IgD-negative memory B cell (primary cell): ENCODE data around the gene SLX4IP. TPM values are rescaled to one million over a fixed set of nuclear protein-coding genes. Genes with fewer than 3 reads are reported as not detected.
"Not testable (repeated sequence)": the region's sequence is repeated elsewhere in the genome, so short reads cannot be mapped to it uniquely, and the experiment has no call there.

Experiments used
- H3K27ac Mint-ChIP-seq, 3 donors: one replicate each; pipeline ENCODE4 v1.8.0; 2020 to 2022; ENCODE audit warnings: mild to moderate bottlenecking in 3 of 3, mixed read lengths in 3 of 3, moderate library complexity in 1 of 3
- H3K27me3 Mint-ChIP-seq: one replicate; pipeline ENCODE4 v1.8.0; 2021; ENCODE audit warnings: mixed read lengths
- H3K36me3 Mint-ChIP-seq: one replicate; pipeline ENCODE4 v1.8.0; 2020; ENCODE audit warnings: mild to moderate bottlenecking, mixed read lengths
- H3K4me1 Mint-ChIP-seq, 3 donors: one replicate each; pipeline ENCODE4 v1.8.0; 2020 to 2022; ENCODE audit warnings: mixed read lengths in 3 of 3, mild to moderate bottlenecking in 1 of 3
- H3K4me3 Mint-ChIP-seq, 4 donors: one replicate each; pipeline ENCODE4 v1.8.0; 2020 to 2022; ENCODE audit warnings: mild to moderate bottlenecking in 4 of 4, mixed read lengths in 4 of 4, moderate library complexity in 3 of 4
- H3K9me3 Mint-ChIP-seq, 3 donors: one replicate each; pipeline ENCODE4 v1.8.0; 2020 to 2021; ENCODE audit warnings: mixed read lengths in 3 of 3, mild to moderate bottlenecking in 1 of 3
- polyA plus RNA-seq: library from polyadenylated mRNA; unstranded; fragments of 300-500 nt; fragmentation: Illumina TruSeq; gene quantifications from one replicate; pipeline ENCODE4 v1.2.3, GENCODE V29; 2021

Gene SLX4IP
- polyA plus RNA-seq, 1 donor from 2014 or later: 2.0 TPM

- H3K9me3 Mint-ChIP-seq: no peaks in the 10 kb centered on the region
- peaks cover 14% of the 10 kb centered on the region for H3K36me3 Mint-ChIP-seq
Observed at GRCh38 chr20:10602221-10602871, 167.2 kb downstream of the SLX4IP start.

GRCh38 chr20:10603378-10603777 is 168.3 kb downstream of the SLX4IP start:
- Mint-ChIP-seq H3K4me1 (no peaks in the 10 kb centered on the region), H3K27me3 (no peaks in the 10 kb centered on the region), H3K9me3 (no peaks in the 10 kb centered on the region), H3K4me3 (no peak overlapping the region), H3K36me3 (peaks cover 12% of the 10 kb centered on the region), H3K27ac (no peak overlapping the region)

More at GRCh38 chr20:10602221-10602871, 167.2 kb downstream of the SLX4IP start:
- Mint-ChIP-seq H3K27me3 (no peaks in the 10 kb centered on the region), H3K27ac (no peak overlapping the region), H3K4me1 (no peaks in the 10 kb centered on the region), H3K4me3 (no peak overlapping the region)

- Mint-ChIP-seq H3K27me3 (no peaks in the 10 kb centered on the region), H3K4me1 (no peaks in the 10 kb centered on the region), H3K4me3 (no peak overlapping the region), H3K36me3 (peaks cover 12% of the 10 kb centered on the region), H3K9me3 (no peaks in the 10 kb centered on the region), H3K27ac (no peak overlapping the region)
Observed at GRCh38 chr20:10603971-10604864, 169.1 kb downstream of the SLX4IP start.

- Mint-ChIP-seq H3K27ac (no peak overlapping the region), H3K4me1 (no peaks in the 10 kb centered on the region), H3K27me3 (no peaks in the 10 kb centered on the region), H3K4me3 (no peak overlapping the region), H3K9me3 (no peaks in the 10 kb centered on the region), H3K36me3 (peaks cover 11% of the 10 kb centered on the region)
Observed at GRCh38 chr20:10604865-10605440, 169.8 kb downstream of the SLX4IP start.

- Mint-ChIP-seq H3K27ac (no peak overlapping the region), H3K36me3 (peaks cover 11% of the 10 kb centered on the region), H3K9me3 (no peaks in the 10 kb centered on the region)
Observed at GRCh38 chr20:10605547-10606195, 170.6 kb downstream of the SLX4IP start.

GRCh38 chr20:10609276-10609675 is 174.2 kb downstream of the SLX4IP start:
- Mint-ChIP-seq H3K27me3 (no peaks in the 10 kb centered on the region), H3K4me1 (no peaks in the 10 kb centered on the region), H3K4me3 (no peak overlapping the region), H3K27ac (no peak overlapping the region), H3K36me3 (peaks cover 4% of the 10 kb centered on the region), H3K9me3 (no peaks in the 10 kb centered on the region)

More at GRCh38 chr20:10605547-10606195, 170.6 kb downstream of the SLX4IP start:
- no peaks in the 10 kb centered on the region for H3K4me1 Mint-ChIP-seq
- no peaks in the 10 kb centered on the region for H3K27me3 Mint-ChIP-seq
- H3K4me3 Mint-ChIP-seq: no peak overlapping the region

- Mint-ChIP-seq H3K4me1 (no peaks in the 10 kb centered on the region), H3K4me3 (no peak overlapping the region), H3K27me3 (no peaks in the 10 kb centered on the region), H3K36me3 (peaks cover 2% of the 10 kb centered on the region), H3K27ac (no peak overlapping the region), H3K9me3 (no peaks in the 10 kb centered on the region)
Observed at GRCh38 chr20:10609770-10610169, 174.7 kb downstream of the SLX4IP start.

GRCh38 chr20:10610251-10610650 is 175.1 kb downstream of the SLX4IP start:
- Mint-ChIP-seq H3K36me3 (peaks cover 2% of the 10 kb centered on the region), H3K9me3 (no peaks in the 10 kb centered on the region), H3K4me1 (no peaks in the 10 kb centered on the region), H3K27me3 (no peaks in the 10 kb centered on the region), H3K4me3 (no peak overlapping the region), H3K27ac (no peak overlapping the region)

GRCh38 chr20:10611357-10611756 is 176.3 kb downstream of the SLX4IP start:
- Mint-ChIP-seq H3K36me3 (peaks cover 2% of the 10 kb centered on the region), H3K4me1 (no peaks in the 10 kb centered on the region)

GRCh38 chr20:10613426-10613825 is 178.3 kb downstream of the SLX4IP start:
- H3K9me3 Mint-ChIP-seq, H3K27ac Mint-ChIP-seq, H3K4me3 Mint-ChIP-seq, H3K27me3 Mint-ChIP-seq, H3K4me1 Mint-ChIP-seq, H3K36me3 Mint-ChIP-seq: not testable (repeated sequence)

More at GRCh38 chr20:10611357-10611756, 176.3 kb downstream of the SLX4IP start:
- H3K27ac Mint-ChIP-seq: no peak overlapping the region
- H3K9me3 Mint-ChIP-seq: no peaks in the 10 kb centered on the region
- H3K4me3 Mint-ChIP-seq: no peak overlapping the region
- H3K27me3 Mint-ChIP-seq: no peaks in the 10 kb centered on the region

- peaks cover 7% of the 10 kb centered on the region for H3K36me3 Mint-ChIP-seq
- no peaks in the 10 kb centered on the region for H3K9me3 Mint-ChIP-seq
- H3K27ac Mint-ChIP-seq: no peak overlapping the region
- H3K27me3 Mint-ChIP-seq: no peaks in the 10 kb centered on the region
- no peak overlapping the region for H3K4me3 Mint-ChIP-seq
- no peaks in the 10 kb centered on the region for H3K4me1 Mint-ChIP-seq
Observed at GRCh38 chr20:10613911-10614310, 178.8 kb downstream of the SLX4IP start.

GRCh38 chr20:10616212-10616611 is 181.1 kb downstream of the SLX4IP start:
- H3K4me1 Mint-ChIP-seq: no peaks in the 10 kb centered on the region
- H3K4me3 Mint-ChIP-seq: no peak overlapping the region
- H3K27me3 Mint-ChIP-seq: no peaks in the 10 kb centered on the region
- H3K9me3 Mint-ChIP-seq: no peaks in the 10 kb centered on the region
- peaks cover 9% of the 10 kb centered on the region for H3K36me3 Mint-ChIP-seq
- H3K27ac Mint-ChIP-seq: no peak overlapping the region

- not testable (repeated sequence) for H3K27me3 Mint-ChIP-seq
- peaks cover 15% of the 10 kb centered on the region for H3K36me3 Mint-ChIP-seq
Observed at GRCh38 chr20:10617549-10618133, 182.5 kb downstream of the SLX4IP start.

GRCh38 chr20:10618611-10619245 is 183.6 kb downstream of the SLX4IP start:
- H3K27ac Mint-ChIP-seq: no peak overlapping the region
- no peaks in the 10 kb centered on the region for H3K9me3 Mint-ChIP-seq
- peaks cover 19% of the 10 kb centered on the region for H3K36me3 Mint-ChIP-seq
- no peaks in the 10 kb centered on the region for H3K4me1 Mint-ChIP-seq
- no peak overlapping the region for H3K4me3 Mint-ChIP-seq
- no peaks in the 10 kb centered on the region for H3K27me3 Mint-ChIP-seq

More at GRCh38 chr20:10617549-10618133, 182.5 kb downstream of the SLX4IP start:
- H3K9me3 Mint-ChIP-seq, H3K4me1 Mint-ChIP-seq, H3K27ac Mint-ChIP-seq, H3K4me3 Mint-ChIP-seq: not testable (repeated sequence)
